HEK293 (cell line): ENCODE measurements around the gene NLGN1.
"Not testable (repeated sequence)": the region's sequence is repeated elsewhere in the genome, so short reads cannot be mapped to it uniquely, and the experiment has no call there.

Source experiments
- CTCF ChIA-PET: fragments of 350-600 bp; formaldehyde crosslinking; extraction: SDS; loops from one replicate; lab custom pipeline; 2021; ENCODE audit warnings: antibody characterized with exemption; lab: Yijun Ruan, JAX
- POLR2A ChIA-PET: fragments of 300-600 bp; formaldehyde crosslinking; extraction: SDS; loops from one replicate; lab custom pipeline; 2020; ENCODE audit warnings: antibody characterized with exemption, inconsistent platforms; lab: Yijun Ruan, JAX
- H3K27ac ChIP-seq: fragments of 200-500 bp; sonication (Bioruptor generic); 2 replicates; pipeline ENCODE4 v1.5.1; 2014; ENCODE audit warnings: low read depth, low read length, control low read depth, inconsistent platforms; ENCODE audit errors: extremely low read depth
- H3K36me3 ChIP-seq, 2 experiments: fragments of 200-500 bp in 1 of 2; sonication (Bioruptor generic) in 1 of 2; 1 replicate in 1 of 2; 2 replicates in 1 of 2; pipeline ENCODE4 v1.5.1; 2014 to 2017; ENCODE audit warnings: inconsistent platforms in 2 of 2, low read length in 2 of 2; ENCODE audit not compliant: control insufficient read depth in 2 of 2, insufficient read depth in 1 of 2
- H3K4me1 ChIP-seq: fragments of 200-500 bp; sonication (Bioruptor generic); 2 replicates; pipeline ENCODE4 v1.5.1; 2014; ENCODE audit warnings: mild to moderate bottlenecking, low read length, inconsistent platforms; ENCODE audit not compliant: control insufficient read depth, insufficient read depth
- H3K4me3 ChIP-seq: 2 replicates; pipeline ENCODE4 v1.5.1; 2011; ENCODE audit warnings: low read depth, mild to moderate bottlenecking, control low read depth, low read length, moderate library complexity
- H3K9me3 ChIP-seq: fragments of 200-500 bp; sonication (Bioruptor generic); 2 replicates; pipeline ENCODE4 v1.5.1; 2014; ENCODE audit warnings: low read depth, low read length, inconsistent platforms; ENCODE audit not compliant: control insufficient read depth, insufficient read depth
- TSHZ1 ChIP-seq: fragments of 450-650 bp; formaldehyde crosslinking; IDR thresholded peaks from 2 replicates; pipeline ENCODE4 v1.5.1; 2016; ENCODE audit warnings: missing biosample characterization, missing genetic modification characterization, borderline replicate concordance
- ZBTB1 ChIP-seq: fragments of 450-650 bp; formaldehyde crosslinking; IDR thresholded peaks from 2 replicates; pipeline ENCODE4 v1.5.1; 2016; ENCODE audit warnings: missing biosample characterization, missing genetic modification characterization
- ZFP37 ChIP-seq: fragments of 450-650 bp; formaldehyde crosslinking; IDR thresholded peaks from 2 replicates; pipeline ENCODE4 v1.5.1; 2016; ENCODE audit warnings: missing biosample characterization, missing genetic modification characterization
- ZNF23 ChIP-seq: fragments of 450-650 bp; formaldehyde crosslinking; IDR thresholded peaks from 2 replicates; pipeline ENCODE4 v1.5.1; 2016; ENCODE audit warnings: missing biosample characterization, missing genetic modification characterization, borderline replicate concordance
- ZNF26 ChIP-seq: fragments of 450-650 bp; formaldehyde crosslinking; IDR thresholded peaks from 2 replicates; pipeline ENCODE4 v1.5.1; 2016; ENCODE audit warnings: missing biosample characterization, missing genetic modification characterization
- ZNF280D ChIP-seq: fragments of 450-650 bp; formaldehyde crosslinking; IDR thresholded peaks from 2 replicates; pipeline ENCODE4 v1.5.1; 2016; ENCODE audit warnings: missing biosample characterization, missing genetic modification characterization
- ZNF324 ChIP-seq: fragments of 450-650 bp; formaldehyde crosslinking; IDR thresholded peaks from 2 replicates; pipeline ENCODE4 v1.5.1; 2016; ENCODE audit warnings: missing biosample characterization, missing genetic modification characterization
- ZNF449 ChIP-seq: fragments of 450-650 bp; formaldehyde crosslinking; IDR thresholded peaks from 2 replicates; pipeline ENCODE4 v1.5.1; 2017; ENCODE audit warnings: missing biosample characterization, mild to moderate bottlenecking, missing genetic modification characterization, moderate library complexity
- ZNF529 ChIP-seq: fragments of 450-650 bp; formaldehyde crosslinking; IDR thresholded peaks from 2 replicates; pipeline ENCODE4 v1.5.1; 2017; ENCODE audit warnings: missing genetic modification characterization, missing biosample characterization; ENCODE audit not compliant: insufficient replicate concordance
- ZNF548 ChIP-seq: fragments of 450-650 bp; formaldehyde crosslinking; IDR thresholded peaks from 2 replicates; pipeline ENCODE4 v1.5.1; 2016; ENCODE audit warnings: missing biosample characterization, missing genetic modification characterization
- ZNF626 ChIP-seq: fragments of 450-650 bp; sonication (Bioruptor Pico); formaldehyde crosslinking; IDR thresholded peaks from 2 replicates; pipeline ENCODE4 v1.5.1; 2018; ENCODE audit warnings: missing biosample characterization, missing genetic modification characterization, inconsistent platforms
- ZNF704 ChIP-seq: fragments of 450-650 bp; formaldehyde crosslinking; IDR thresholded peaks from 2 replicates; pipeline ENCODE4 v1.5.1; 2016; ENCODE audit warnings: missing biosample characterization, missing genetic modification characterization
- ZSCAN23 ChIP-seq: fragments of 450-650 bp; formaldehyde crosslinking; IDR thresholded peaks from 2 replicates; pipeline ENCODE4 v1.5.1; 2016; ENCODE audit warnings: missing biosample characterization, missing genetic modification characterization
- ZSCAN4 ChIP-seq: fragments of 450-650 bp; formaldehyde crosslinking; IDR thresholded peaks from 2 replicates; pipeline ENCODE4 v1.5.1; 2017; ENCODE audit warnings: missing biosample characterization, missing genetic modification characterization

The NLGN1 gene

GRCh38 chr3:174229916-174230315 is 832.4 kb downstream of the NLGN1 start (continued):
- TF ChIP-seq ZNF26 (tag by site-specific recombination): no peak
- no peak for TF ChIP-seq ZSCAN4 (tag by site-specific recombination)
- no peak for TF ChIP-seq ZBTB1 (tag by site-specific recombination)
- no peak for TF ChIP-seq ZNF449 (tag by site-specific recombination)
- no peak for TF ChIP-seq ZNF626 (tag by site-specific recombination)
- TF ChIP-seq ZFP37 (tag by site-specific recombination): no peak
- no peak for TF ChIP-seq ZNF23 (tag by site-specific recombination)
- no peak for TF ChIP-seq ZNF704 (tag by site-specific recombination)
- no peak for TF ChIP-seq TSHZ1
- TF ChIP-seq ZNF548 (tag by site-specific recombination): no peak
- TF ChIP-seq ZNF529 (tag by site-specific recombination): no peak

- H3K36me3 ChIP-seq, H3K27ac ChIP-seq, H3K4me1 ChIP-seq, H3K9me3 ChIP-seq, H3K4me3 ChIP-seq, CTCF ChIA-PET, POLR2A ChIA-PET: not testable (repeated sequence)
Measured at GRCh38 chr3:174232028-174232657, 834.6 kb downstream of the NLGN1 start.

- Histone ChIP-seq H3K9me3 (no peaks in the 10 kb centered on the region), H3K4me1 (no peaks in the 10 kb centered on the region), H3K4me3 (no peak overlapping the region), H3K36me3 (no peaks in the 10 kb centered on the region), H3K27ac (no peak overlapping the region)
- ChIA-PET CTCF (interaction anchor here (0.6 kb wide), 1 partner anchor 832 kb away, joined by 3 read pairs; no protein-coding TSS in a partner anchor), POLR2A (no interaction called here)
- TF ChIP-seq ZSCAN23 (tag by site-specific recombination) (no peak), ZNF324 (tag by site-specific recombination) (no peak), ZNF280D (tag by site-specific recombination) (no peak)
Measured at GRCh38 chr3:174232658-174233429, 835.3 kb downstream of the NLGN1 start.
